ENCODE results near the gene BLMH. TPM values are rescaled to one million over a fixed set of nuclear protein-coding genes. Genes with fewer than 3 reads are reported as not detected.

Gene BLMH
- total RNA-seq, 1 donor from 2014 or later = 59.2 TPM

DNA sequence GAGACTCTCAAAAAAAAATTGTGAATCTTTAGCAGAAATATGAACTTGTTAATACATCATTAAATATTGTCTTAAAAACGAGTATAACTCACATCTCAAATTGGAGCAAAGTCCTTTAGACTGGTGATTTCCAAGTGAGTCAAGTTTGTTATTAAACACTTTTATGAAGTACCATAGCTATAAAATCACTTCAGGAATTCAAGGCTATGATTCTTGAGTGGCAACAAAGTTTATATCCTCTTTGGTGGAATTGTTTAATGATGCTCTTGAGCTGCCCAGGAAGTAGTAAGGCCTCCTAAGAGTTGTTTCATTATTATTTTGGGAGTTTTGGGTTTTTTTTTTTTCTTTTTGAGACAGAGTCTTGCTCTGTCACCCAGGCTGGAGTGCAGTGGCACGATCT lies 16.7 kb upstream of the BLMH start:
- no peak for DNase-seq

GRCh38 chr17:30304778-30305177 lies 13.0 kb upstream of the BLMH start:
- DNase-seq = no peak

DNA sequence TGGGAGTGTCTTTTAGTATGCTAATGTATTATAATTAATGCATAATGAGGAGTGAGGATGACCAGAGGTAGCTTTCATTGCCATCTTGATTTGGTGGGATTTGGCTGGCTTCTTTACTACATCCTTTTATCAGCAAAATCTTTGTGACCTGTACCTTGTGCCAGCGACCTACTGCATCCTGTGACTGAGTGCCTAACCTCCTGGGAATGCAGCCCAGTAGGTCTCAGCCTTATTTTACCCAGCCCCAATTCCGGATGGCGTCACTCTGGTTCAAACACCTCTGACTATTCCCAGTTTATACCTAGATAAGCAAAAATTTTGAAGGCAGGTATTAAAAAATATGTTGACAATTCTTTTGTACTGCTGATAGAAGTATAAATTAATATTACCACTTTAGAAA lies 10.5 kb upstream of the BLMH start:
- no peak for DNase-seq

DNA sequence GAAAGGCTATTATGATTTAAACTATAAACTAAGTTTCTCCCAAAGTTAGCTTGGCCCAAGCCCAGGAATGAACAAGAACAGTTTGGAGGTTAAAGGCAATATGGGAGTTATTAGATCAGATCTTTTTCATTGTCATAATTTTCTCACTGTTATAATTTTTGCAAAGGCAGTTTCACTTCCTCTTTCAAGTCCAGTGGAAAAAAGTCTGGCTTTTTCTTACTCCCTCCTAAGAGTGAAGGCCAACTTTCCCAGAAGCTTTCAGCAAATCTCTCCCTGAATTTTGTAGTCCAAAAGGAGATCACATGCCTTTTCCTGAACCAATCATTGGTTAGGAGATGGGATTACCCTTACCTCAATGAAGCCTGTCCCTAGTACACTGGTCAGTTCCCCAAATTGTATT lies 9.1 kb upstream of the BLMH start:
- no peak for DNase-seq

DNA sequence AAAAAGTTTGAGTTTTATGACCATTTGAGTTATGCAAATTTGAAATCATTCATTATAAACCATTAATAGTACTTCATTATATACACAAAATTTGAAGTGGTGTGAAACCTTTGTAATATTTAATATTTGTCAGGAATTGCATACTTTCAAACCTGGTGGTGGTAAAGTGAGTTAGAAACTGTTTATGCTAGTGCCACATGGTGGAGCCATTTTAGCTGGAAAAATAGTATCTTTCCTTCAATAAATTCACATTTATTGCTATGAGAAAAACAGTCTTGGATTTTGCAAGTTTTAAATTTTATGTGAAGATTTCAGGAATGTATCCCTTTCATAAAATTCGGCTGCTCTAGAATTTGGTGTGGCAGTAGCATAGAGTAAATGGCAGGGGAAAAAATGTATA lies 7.3 kb upstream of the BLMH start:
- no peak for DNase-seq

DNA sequence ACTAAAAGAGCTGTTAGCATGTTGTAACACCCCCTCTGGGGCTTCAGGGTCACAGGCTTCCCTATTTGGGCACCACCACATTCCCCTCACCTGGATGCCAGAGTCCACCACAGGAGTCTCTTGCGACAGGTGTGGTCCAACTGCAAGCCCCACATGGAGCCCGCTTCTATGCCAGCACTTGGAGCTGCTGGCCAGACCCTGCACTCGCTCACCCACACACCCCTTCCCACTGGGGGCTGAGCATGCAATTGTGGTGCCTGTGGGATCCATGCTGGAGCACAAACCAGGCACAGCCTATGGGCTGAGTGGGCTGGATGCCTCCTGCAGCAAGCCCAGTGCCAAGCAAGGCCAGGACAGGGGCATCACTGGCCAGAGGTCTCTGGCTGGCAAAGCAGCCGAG lies 6.0 kb upstream of the BLMH start:
- DNase-seq = no peak

GRCh38 chr17:30296499-30297080 lies 4.8 kb upstream of the BLMH start:
- no peak for DNase-seq

DNA sequence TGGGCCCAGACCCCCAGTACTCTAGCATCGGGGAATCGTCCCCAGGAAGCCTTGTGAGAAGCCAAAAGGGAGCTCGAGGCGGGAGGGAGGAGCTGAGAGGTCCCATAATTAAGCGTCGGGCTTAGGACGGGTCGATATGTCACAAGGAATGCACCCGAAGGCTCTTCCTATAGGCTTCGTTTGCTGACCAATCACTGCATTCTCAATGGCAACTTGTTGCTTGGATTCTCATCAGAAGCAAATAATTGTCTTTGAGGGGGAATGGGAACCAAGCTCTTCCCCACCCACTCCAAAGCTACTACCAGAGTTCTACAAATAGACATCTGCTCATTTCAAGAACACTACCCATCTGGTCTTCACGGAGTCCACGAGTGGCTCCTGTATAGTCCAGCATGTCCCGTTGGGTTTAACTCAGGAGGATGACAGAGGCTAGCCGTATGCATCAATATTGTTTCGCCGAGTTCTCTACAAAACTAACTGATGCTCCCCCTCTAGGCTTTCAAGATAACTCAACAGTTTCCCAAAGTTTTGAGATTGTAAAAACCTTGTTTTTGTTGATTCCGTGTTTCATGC lies 628 bp upstream of the BLMH start:
- peak; percentile 50 for DNase-seq

DNA sequence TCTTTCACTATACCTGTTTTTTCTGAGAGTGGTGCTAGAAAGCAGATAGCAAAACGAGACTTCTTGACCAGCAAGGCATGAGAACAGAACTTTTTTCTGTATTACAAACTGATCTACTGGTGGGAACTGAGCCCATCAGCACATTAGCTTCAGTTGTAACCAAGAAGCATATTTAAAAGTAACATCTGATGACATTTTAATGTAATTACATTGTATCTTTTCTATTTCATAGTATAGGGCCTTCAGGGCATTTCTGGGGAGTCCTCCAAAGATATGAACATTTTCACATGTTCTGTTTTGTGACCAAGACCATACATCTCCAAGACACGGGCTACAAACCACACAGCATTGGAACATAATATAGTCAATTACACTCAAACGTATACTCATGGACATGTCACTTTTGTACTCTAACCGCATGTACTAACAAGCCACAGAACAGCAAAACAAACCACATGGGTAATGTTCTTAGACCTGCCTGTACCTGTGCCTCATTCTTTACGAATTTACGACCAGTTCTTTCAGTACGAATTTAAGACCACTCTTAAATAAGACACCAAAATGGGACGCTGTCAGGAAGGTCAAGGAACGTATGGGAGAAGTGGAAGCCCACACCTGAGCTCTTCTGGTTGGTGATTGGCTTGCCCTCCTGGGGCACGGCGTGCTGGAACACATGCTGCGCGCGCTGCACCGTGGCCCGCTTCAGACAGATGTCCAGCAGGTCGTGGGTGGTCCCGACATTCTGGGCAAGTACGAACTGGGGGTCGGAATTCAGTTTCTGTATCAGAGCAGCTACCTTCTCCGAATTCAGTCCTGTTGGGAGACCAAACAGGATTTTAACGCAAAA lies 825 bp downstream of the BLMH start:
- DNase-seq = no peak

- DNase-seq = no peak
Observed at GRCh38 chr17:30290077-30290476, 1.7 kb downstream of the BLMH start.

GRCh38 chr17:30279156-30279555 lies 12.6 kb downstream of the BLMH start:
- DNase-seq = no peak

DNA sequence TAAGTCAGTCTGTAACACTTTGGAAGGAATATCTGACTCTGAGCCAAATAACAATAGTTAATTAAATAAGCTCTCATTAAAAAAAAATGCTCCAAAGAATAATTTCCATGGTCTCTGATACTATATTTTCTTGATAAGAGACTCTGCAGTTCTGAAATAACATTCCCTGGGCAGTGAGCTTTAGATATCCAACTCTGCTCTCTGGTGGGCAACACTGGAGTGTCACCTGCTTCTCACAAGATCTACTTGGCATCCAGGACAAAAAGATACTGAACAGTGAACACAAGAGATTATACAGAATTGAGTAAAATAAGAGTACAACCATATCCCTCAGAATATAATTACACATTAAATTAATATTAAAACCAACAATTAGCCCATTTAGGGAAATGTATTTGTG lies 13.7 kb downstream of the BLMH start:
- peak; percentile 32 for DNase-seq

DNA sequence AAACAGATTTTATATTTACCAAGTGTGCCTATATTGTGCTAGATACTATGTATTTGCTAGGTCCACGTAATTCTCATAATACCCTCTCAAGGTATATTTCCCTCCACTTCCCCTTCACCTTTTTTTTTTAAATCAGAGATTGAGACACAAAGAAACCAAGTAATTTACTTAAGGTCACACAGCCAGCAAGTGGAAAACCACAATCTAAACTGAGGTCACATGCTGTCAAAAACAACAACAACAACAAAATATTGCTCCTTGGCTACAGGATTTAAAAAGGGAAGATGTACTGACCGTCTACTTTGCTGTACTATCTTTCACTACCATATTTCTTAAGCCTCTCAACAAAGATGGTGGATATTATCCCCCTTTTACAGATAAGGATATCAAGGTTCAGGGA lies 15.8 kb downstream of the BLMH start:
- no peak for DNase-seq

- DNase-seq = no peak
Observed at GRCh38 chr17:30274887-30275286, 16.9 kb downstream of the BLMH start.

GRCh38 chr17:30273373-30273772 lies 18.4 kb downstream of the BLMH start:
- no peak for DNase-seq

- DNase-seq = no peak
Observed at GRCh38 chr17:30271102-30271501, 20.6 kb downstream of the BLMH start.

- no peak for DNase-seq
Observed at GRCh38 chr17:30267625-30268024, 24.1 kb downstream of the BLMH start.

DNA sequence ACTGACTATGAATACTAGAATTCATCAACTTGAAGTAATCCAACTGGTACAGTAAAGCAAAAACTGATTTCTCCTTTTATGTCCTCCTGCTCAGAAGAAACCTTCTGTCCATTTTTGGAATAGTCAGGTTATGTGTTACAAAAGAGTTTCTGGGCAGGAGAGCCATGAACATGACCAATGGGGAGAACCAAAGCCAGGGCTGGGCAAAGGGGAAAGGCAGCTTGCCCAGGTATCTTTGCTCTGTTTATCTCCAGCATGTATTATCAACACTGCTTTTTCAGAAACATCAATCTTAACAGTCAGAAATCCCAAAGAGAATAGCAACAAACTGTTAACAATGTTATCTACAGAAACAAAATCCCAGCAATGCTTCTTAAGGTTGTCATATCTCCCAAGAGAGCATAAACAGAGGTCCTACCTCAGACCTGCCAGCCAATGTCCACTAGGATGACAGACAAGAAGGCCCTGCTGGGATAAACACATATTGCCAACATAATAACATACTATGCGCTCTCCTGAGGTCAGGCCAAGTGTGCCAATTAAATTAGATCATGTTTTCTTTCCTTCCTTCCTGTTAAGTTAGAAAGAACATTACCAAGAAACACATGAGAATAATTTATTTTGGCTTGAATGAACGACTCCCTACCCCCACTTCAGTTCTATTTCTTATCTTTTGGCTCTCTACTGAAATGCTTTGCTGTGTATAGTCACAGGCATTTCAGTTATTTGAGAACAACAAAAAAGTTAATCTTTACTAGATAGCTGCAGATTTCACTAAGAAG lies 28.0 kb downstream of the BLMH start:
- DNase-seq = no peak

DNA sequence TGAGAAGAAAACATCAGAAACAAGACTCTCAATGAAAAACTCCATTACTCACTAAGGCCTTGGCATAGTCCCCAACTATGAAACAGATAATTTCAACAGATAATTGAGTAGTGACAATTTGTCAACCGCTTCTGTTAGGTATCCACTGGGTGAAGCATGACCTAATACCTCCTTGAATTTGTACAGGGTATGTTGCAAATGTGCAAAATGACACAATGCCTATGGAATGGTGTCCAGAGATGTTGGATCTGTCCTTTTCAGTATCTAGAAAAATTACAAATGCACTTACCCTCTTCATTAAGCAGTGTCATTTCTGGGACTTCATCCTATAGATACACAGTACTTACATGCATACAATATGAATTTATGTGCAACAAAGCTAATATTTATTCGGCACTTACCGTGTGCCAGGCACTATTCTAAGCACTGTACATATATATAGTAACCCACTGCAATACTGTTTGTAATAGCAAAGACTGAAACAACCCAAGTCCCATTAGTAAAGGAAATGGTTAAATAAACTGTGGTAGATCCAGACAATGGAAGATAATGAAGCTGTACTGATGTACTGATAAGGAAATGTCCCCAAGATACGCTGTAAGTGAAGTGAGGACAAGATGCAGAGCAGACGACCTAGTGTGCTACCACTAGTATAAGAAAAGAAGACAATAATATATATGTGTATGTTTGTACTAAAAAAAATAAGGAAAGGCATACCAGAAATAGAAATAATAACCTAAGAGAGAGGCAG lies 34.8 kb downstream of the BLMH start:
- no peak for DNase-seq

- DNase-seq = no peak
Observed at GRCh38 chr17:30254150-30254549, 37.6 kb downstream of the BLMH start.

DNA sequence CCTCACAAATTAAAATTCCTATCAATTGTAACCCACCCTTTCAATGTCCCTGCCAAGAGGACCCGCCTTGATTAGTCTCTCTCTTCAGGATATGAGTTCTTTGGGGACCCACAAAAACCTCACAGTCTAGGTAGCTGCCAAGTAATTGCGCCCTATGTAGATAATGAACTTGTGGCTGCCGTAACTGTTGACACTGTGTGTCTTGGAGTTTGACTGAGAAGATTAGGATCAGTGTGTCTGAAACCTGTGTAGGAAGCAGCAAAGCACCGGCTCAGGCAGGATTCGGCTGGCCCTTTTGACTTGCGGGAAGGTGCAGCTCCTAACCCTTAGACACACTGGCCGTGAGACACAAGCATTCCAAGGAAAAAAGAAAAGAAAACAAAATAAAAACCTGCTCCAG lies 38.4 kb downstream of the BLMH start:
- DNase-seq = no peak

- DNase-seq = peak; percentile 36
Observed at GRCh38 chr17:30251931-30252330, 39.8 kb downstream of the BLMH start.

Data from skin of body (tissue), 2 donors.